Activated CD4-positive, alpha-beta T cell treated with anti-CD3 and anti-CD28 coated beads, Interleukin-2, amount 10 ng/mL, durations not matched to agents 24 days and 14 days (primary cell): ENCODE results near the gene NBEAL1. TPM values are rescaled to one million over a fixed set of nuclear protein-coding genes. Genes with fewer than 3 reads are reported as not detected.
"Not testable (repeated sequence)": the region's sequence is repeated elsewhere in the genome, so short reads cannot be mapped to it uniquely, and the experiment has no call there.

ENCODE experiments used
- DNase-seq: peaks from one replicate; pipeline ENCODE4 v3.0.0; 2022
- H3K27ac Mint-ChIP-seq: one replicate; pipeline ENCODE4 v1.8.0; 2022; ENCODE audit warnings: mild to moderate bottlenecking, mixed read lengths
- H3K27me3 Mint-ChIP-seq: one replicate; pipeline ENCODE4 v1.8.0; 2022; ENCODE audit warnings: mixed read lengths
- H3K36me3 Mint-ChIP-seq: one replicate; pipeline ENCODE4 v1.8.0; 2022; ENCODE audit warnings: low read depth, mild to moderate bottlenecking, mixed read lengths
- H3K4me1 Mint-ChIP-seq: one replicate; pipeline ENCODE4 v1.8.0; 2021; ENCODE audit warnings: mixed read lengths
- H3K4me3 Mint-ChIP-seq: one replicate; pipeline ENCODE4 v1.8.0; 2022; ENCODE audit warnings: mild to moderate bottlenecking, moderate library complexity, mixed read lengths
- H3K9me3 Mint-ChIP-seq: one replicate; pipeline ENCODE4 v1.8.0; 2021; ENCODE audit warnings: mixed read lengths
- intact Hi-C: fragments of 100-400 bp; cut with micrococcal nuclease; formaldehyde crosslinking; loops from one replicate; pipeline ENCODE4 v1.15.1; 2023
- total RNA-seq: library from RNA; stranded (reverse); gene quantifications from 2 replicates; pipeline ENCODE4 v1.2.3, GENCODE V29; 2022

The NBEAL1 gene
- total RNA-seq, 1 donor from 2014 or later: 9.5 TPM

GRCh38 chr2:203021991-203022390 lies 7.3 kb downstream of the NBEAL1 start:
- Mint-ChIP-seq H3K27me3 (no peaks in the 10 kb centered on the region), H3K4me1 (peaks cover 18% of the 10 kb centered on the region), H3K36me3 (peaks cover under 1% of the 10 kb centered on the region), H3K27ac (no peak overlapping the region), H3K9me3 (no peaks in the 10 kb centered on the region), H3K4me3 (no peak overlapping the region)
- no peak for DNase-seq
- intact Hi-C loops: no loop called here

DNA sequence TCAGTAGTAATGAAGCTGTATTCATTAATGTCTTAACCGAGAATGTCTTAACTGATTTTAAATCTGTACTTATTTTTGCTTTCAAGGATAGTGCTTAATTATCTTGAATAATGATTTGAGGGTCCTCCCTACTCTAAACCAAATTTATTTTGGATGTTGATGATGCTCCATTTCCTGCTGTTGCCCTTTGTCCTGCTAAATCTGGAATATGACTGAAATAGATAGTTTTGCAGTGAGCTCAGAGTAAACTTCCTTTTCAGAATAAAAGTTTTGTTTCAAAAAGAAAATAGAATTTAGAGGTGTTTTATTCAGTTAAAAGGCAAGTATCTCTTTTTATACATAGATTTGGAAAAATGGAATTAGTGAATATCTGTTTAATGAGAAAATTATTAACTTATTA lies 8.1 kb downstream of the NBEAL1 start:
- Mint-ChIP-seq H3K4me3 (no peak overlapping the region), H3K36me3 (no peaks in the 10 kb centered on the region), H3K27ac (no peak overlapping the region), H3K27me3 (no peaks in the 10 kb centered on the region), H3K4me1 (peaks cover 17% of the 10 kb centered on the region), H3K9me3 (no peaks in the 10 kb centered on the region)
- no peak for DNase-seq
- intact Hi-C loops: no loop called here

- Mint-ChIP-seq H3K4me1 (peaks cover 3% of the 10 kb centered on the region), H3K9me3 (no peaks in the 10 kb centered on the region), H3K4me3 (no peak overlapping the region), H3K27me3 (no peaks in the 10 kb centered on the region), H3K36me3 (peaks cover 2% of the 10 kb centered on the region), H3K27ac (no peak overlapping the region)
- intact Hi-C loops: no loop called here
- DNase-seq: no peak
These were observed 10.9 kb downstream of the NBEAL1 start for GRCh38 chr2:203025592-203025991.

GRCh38 chr2:203030545-203030944 lies 15.9 kb downstream of the NBEAL1 start:
- intact Hi-C loops: no loop called here
- H3K4me3 Mint-ChIP-seq: no peak overlapping the region
- H3K27ac Mint-ChIP-seq: no peak overlapping the region
- peaks cover 7% of the 10 kb centered on the region for H3K4me1 Mint-ChIP-seq
- peaks cover 6% of the 10 kb centered on the region for H3K9me3 Mint-ChIP-seq
- peaks cover 7% of the 10 kb centered on the region for H3K36me3 Mint-ChIP-seq
- H3K27me3 Mint-ChIP-seq: no peaks in the 10 kb centered on the region
- no peak for DNase-seq

DNA sequence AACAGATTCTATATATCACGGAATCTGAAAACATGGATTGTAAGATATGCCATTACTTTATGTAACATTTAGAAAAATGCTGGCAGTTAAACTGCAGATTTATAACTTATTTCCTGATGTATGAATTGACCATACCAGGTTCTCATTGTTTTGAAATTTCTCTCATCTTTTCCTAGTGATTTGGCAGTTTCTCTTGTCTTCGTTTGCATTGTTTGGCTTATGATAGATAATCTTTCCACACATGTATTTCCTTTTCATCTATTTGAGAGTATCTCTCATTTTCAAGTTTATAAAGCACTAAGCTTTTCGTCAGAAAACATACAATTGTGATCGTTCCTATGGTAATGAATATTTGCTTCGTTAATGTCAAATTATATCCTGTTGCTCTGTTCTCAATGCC lies 16.3 kb downstream of the NBEAL1 start:
- Mint-ChIP-seq H3K27me3 (no peaks in the 10 kb centered on the region), H3K4me3 (no peak overlapping the region), H3K9me3 (peaks cover 6% of the 10 kb centered on the region), H3K4me1 (peaks cover 4% of the 10 kb centered on the region), H3K36me3 (peaks cover 7% of the 10 kb centered on the region), H3K27ac (no peak overlapping the region)
- intact Hi-C loops: no loop called here
- DNase-seq: no peak

DNA sequence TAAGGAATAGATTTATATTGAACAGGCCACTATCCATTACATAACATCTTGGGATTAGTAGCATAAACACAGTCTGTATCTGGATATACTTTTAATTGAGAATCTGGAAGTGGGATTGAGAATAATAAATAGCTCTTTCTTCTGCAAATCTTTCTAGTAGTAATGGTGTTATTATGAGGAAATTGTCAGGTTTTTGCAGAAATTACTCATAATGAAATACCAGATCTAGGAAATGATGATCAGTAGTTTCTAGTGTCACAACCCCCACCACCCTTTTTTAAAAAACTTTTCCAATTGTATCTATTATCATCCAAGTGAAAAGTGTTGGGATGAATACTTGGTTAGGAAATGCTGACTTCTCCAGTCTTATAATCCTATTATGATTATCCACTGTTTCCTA lies 18.7 kb downstream of the NBEAL1 start:
- Mint-ChIP-seq H3K27ac (no peak overlapping the region), H3K4me3 (no peak overlapping the region), H3K36me3 (peaks cover 7% of the 10 kb centered on the region), H3K4me1 (peaks cover 5% of the 10 kb centered on the region), H3K27me3 (no peaks in the 10 kb centered on the region), H3K9me3 (peaks cover 6% of the 10 kb centered on the region)
- intact Hi-C loops: no loop called here
- no peak for DNase-seq

GRCh38 chr2:203035879-203036470 lies 21.3 kb downstream of the NBEAL1 start:
- no peak for DNase-seq
- intact Hi-C loops: no loop called here
- peaks cover 6% of the 10 kb centered on the region for H3K9me3 Mint-ChIP-seq
- H3K4me3 Mint-ChIP-seq: no peak overlapping the region
- peaks cover 7% of the 10 kb centered on the region for H3K4me1 Mint-ChIP-seq
- peaks cover 5% of the 10 kb centered on the region for H3K36me3 Mint-ChIP-seq
- no peaks in the 10 kb centered on the region for H3K27me3 Mint-ChIP-seq
- no peak overlapping the region for H3K27ac Mint-ChIP-seq

GRCh38 chr2:203037026-203037425 lies 22.4 kb downstream of the NBEAL1 start:
- H3K4me1 Mint-ChIP-seq: peaks cover 6% of the 10 kb centered on the region
- no peak overlapping the region for H3K27ac Mint-ChIP-seq
- intact Hi-C loops: no loop called here
- no peaks in the 10 kb centered on the region for H3K27me3 Mint-ChIP-seq
- H3K9me3 Mint-ChIP-seq: peaks cover 3% of the 10 kb centered on the region
- H3K4me3 Mint-ChIP-seq: no peak overlapping the region
- peaks cover 4% of the 10 kb centered on the region for H3K36me3 Mint-ChIP-seq
- no peak for DNase-seq

- Mint-ChIP-seq H3K36me3 (peaks cover 4% of the 10 kb centered on the region), H3K27ac (no peak overlapping the region), H3K27me3 (no peaks in the 10 kb centered on the region), H3K9me3 (peaks cover 1% of the 10 kb centered on the region), H3K4me3 (no peak overlapping the region), H3K4me1 (peaks cover 5% of the 10 kb centered on the region)
- intact Hi-C loops: no loop called here
- DNase-seq: no peak
These were observed 23.9 kb downstream of the NBEAL1 start for GRCh38 chr2:203038586-203038985.

- H3K36me3 Mint-ChIP-seq, intact Hi-C loops, H3K4me1 Mint-ChIP-seq, H3K27ac Mint-ChIP-seq, H3K27me3 Mint-ChIP-seq, DNase-seq, H3K9me3 Mint-ChIP-seq, H3K4me3 Mint-ChIP-seq: not testable (repeated sequence)
These were observed 24.5 kb downstream of the NBEAL1 start for GRCh38 chr2:203039211-203039610.

DNA sequence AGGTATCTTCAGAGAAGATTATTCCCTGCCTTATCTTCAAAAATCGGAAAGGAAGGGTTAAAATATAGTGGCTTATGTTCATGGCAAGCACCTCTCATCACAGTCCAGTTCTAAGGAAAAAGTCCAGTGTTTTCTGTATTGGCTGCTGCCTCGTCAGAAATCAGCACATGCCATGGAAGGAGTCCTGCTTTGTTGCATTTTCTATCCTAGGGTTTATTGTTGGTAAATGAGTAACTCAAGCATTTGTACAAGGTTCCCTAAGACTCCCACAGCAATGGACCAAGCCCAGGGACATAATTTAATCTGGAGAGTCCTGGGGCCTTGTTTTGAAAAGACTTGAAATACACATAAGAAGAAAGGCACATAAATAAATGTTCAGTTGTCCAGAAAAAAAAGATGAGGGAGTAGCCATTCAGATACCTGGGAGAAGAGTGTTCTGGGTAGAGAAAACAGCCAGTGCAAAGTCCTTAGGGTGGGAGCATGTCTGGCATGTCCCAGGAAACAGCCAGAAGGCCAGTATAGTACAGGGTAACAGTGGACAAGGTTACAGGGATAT lies 26.4 kb downstream of the NBEAL1 start:
- H3K4me3 Mint-ChIP-seq: no peak overlapping the region
- H3K27me3 Mint-ChIP-seq: no peaks in the 10 kb centered on the region
- peaks cover 7% of the 10 kb centered on the region for H3K36me3 Mint-ChIP-seq
- intact Hi-C loops: no loop called here
- H3K9me3 Mint-ChIP-seq: peaks cover 5% of the 10 kb centered on the region
- peaks cover 2% of the 10 kb centered on the region for H3K4me1 Mint-ChIP-seq
- no peak for DNase-seq
- H3K27ac Mint-ChIP-seq: no peak overlapping the region

- peaks cover 7% of the 10 kb centered on the region for H3K36me3 Mint-ChIP-seq
- H3K4me3 Mint-ChIP-seq: no peak overlapping the region
- no peak for DNase-seq
- H3K4me1 Mint-ChIP-seq: peaks cover 2% of the 10 kb centered on the region
- H3K9me3 Mint-ChIP-seq: peaks cover 5% of the 10 kb centered on the region
- intact Hi-C loops: no loop called here
- H3K27ac Mint-ChIP-seq: no peak overlapping the region
- H3K27me3 Mint-ChIP-seq: no peaks in the 10 kb centered on the region
These were observed 27.5 kb downstream of the NBEAL1 start for GRCh38 chr2:203042178-203042577.

DNA sequence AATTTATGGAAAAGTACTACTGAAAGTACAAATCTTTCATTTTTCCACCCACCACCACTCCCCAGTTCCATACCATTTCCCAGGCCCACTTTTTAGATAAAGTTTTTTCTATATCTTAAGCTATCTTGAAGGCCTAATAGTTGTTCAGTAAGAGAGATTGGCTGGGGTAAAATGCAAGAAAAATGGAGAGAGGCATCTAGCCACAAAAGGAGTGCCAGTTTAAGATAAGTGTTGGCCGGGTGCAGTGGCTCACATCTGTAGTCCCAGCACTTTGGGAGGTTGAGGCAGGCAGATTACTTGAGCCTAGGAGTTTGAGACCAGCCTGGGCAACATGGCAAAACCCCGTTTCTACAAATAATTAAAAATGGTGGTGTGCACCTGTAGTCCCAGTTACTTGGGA lies 28.6 kb downstream of the NBEAL1 start:
- Mint-ChIP-seq H3K27ac (no peak overlapping the region), H3K27me3 (no peaks in the 10 kb centered on the region), H3K4me1 (peaks cover 2% of the 10 kb centered on the region), H3K4me3 (no peak overlapping the region), H3K9me3 (peaks cover 5% of the 10 kb centered on the region), H3K36me3 (peaks cover 10% of the 10 kb centered on the region)
- no peak for DNase-seq
- intact Hi-C loops: no loop called here

DNA sequence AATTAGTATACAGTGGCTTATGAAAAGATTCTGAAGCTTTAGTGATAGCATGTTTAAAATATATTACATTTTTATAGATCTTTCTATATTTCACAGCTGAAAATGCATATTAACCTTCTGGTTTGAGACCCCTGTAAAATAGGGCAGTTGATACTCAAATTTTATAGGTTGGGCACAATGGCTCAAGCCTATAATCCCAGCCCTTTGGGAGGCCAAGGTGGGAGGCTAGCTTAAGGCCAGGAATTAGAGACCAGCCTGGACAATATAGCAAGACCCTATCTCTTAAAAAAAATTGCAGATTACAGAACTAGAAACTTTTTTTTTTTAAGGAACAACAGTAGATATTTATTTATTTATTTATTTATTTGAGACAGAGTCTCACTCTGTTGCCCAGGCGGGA lies 31.2 kb downstream of the NBEAL1 start:
- DNase-seq: no peak
- Mint-ChIP-seq H3K27me3 (no peaks in the 10 kb centered on the region), H3K9me3 (peaks cover 5% of the 10 kb centered on the region), H3K36me3 (peaks cover 10% of the 10 kb centered on the region), H3K4me1 (no peaks in the 10 kb centered on the region), H3K27ac (no peak overlapping the region), H3K4me3 (no peak overlapping the region)
- intact Hi-C loops: no loop called here

- DNase-seq: no peak
- no peaks in the 10 kb centered on the region for H3K9me3 Mint-ChIP-seq
- H3K36me3 Mint-ChIP-seq: peaks cover 5% of the 10 kb centered on the region
- no peaks in the 10 kb centered on the region for H3K27me3 Mint-ChIP-seq
- no peak overlapping the region for H3K4me3 Mint-ChIP-seq
- no peaks in the 10 kb centered on the region for H3K4me1 Mint-ChIP-seq
- intact Hi-C loops: no loop called here
- no peak overlapping the region for H3K27ac Mint-ChIP-seq
These were observed 37.9 kb downstream of the NBEAL1 start for GRCh38 chr2:203052539-203052938.
